HG03039 (cell line): ENCODE measurements around the gene BTG4.

ENCODE experiments used
- ATAC-seq: cut with Tn5 transposase; IDR thresholded peaks from one replicate; pipeline ENCODE4 v1.9.1; 2021; ENCODE audit warnings: mild to moderate bottlenecking, moderate library complexity; ENCODE audit not compliant: unreplicated experiment

Gene BTG4

DNA sequence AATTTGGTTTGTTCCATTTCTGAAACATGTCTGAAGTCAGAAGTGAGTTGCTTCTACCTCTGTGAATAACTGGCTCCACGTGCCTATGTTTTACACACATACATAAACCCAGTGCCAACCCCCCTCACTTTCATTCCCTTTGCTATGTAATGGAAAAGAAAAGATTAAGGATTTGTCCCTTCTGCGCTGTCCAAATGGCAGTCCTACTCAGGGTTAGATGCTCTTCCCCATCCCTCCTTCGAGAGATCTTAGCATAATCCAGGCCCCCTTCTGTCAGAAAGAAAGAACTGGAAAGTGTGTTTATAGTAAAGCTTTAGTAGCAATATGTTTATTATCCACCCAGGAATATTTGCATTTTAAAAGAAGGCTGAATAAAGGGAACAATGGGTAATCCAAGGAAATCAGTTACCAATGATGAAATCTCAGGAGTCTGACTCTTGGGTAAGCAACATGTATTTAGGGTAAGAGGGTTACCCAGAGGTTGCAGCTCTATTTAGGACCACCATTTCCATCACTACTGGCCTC lies 25.2 kb upstream of the BTG4 start:
- ATAC-seq: no peak

DNA sequence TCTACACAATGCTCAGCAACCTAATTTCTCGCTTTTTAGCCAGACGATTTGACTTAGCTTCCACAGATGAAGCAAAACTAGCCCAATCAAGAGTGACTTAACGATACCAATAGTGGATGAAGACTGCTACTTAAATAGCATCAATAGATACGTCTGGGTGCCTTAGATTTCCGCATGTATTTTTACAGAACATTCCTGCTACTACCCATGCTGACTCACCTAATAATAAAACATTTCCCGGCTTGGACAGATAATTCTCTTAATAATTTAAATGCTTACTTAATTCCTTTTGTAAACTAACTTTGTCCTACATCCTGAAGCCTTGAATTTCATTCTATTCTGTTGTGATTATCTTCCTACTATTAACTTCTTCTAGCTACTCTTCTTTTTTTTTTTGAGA lies 23.1 kb upstream of the BTG4 start:
- ATAC-seq: no peak

DNA sequence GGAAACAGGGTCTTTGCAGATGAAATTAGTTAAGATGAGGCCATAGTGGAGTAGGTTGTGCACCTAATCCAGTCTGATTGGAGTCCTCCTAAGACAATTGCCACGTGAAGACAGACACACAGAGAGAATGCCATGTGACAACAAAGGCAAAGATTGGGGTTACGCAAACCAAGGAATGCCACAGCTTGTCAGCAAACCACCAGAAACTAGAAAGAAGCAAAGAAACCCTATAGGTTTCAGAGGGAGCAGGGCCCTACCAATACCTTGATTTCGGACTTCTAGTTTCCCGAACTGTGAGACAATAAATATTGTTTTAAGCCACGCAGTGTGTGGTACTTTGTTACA lies 20.2 kb upstream of the BTG4 start:
- ATAC-seq: no peak

DNA sequence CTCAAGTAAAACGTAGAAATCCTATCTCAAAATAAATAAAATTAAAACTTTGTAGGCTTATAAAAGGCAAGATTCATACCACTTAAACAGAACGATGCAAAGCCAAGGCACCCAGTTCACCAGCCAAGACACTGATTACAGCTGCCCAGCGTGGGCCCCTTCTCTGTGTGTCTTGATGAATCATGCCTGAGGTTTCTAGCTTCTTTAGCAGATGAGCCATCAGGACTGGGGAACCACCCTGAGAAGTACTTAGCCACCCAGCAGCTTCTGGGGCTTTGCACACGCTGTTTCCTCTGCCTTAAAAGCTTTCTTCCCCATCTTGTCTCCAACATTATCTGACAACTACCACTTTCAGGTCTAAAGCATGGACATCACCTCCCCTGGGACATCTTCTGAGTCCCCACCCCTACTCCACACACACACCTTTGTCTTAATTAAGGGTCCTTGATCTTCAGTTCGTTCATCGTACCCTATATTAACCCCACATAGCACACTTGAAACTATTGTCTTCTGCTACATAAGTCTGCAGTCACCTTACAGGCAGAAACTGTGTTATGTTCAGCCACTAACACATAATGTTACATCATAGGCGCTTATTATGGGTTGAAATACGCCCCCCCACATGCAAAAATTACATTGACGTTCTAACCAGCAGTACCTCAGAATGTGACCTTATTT lies 19.6 kb upstream of the BTG4 start:
- peak; percentile 96 for ATAC-seq

DNA sequence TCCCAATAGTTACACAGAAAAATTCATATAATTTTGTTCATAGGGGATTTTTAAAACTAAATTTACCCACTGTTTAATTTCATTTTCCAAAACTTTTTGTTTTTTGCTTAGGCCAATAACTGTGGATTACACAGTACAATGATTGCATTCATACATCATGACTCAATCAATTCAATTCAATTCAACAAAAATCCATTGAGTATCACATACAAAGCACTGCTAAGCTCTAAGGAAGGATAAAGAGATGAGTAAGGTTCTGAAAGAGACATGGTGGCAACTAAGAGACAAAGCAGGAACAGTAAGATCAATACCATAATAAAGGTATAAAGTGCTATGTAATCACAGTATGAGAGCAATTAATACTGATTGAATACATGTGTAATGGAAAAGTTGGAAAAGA lies 18.9 kb upstream of the BTG4 start:
- ATAC-seq: no peak

DNA sequence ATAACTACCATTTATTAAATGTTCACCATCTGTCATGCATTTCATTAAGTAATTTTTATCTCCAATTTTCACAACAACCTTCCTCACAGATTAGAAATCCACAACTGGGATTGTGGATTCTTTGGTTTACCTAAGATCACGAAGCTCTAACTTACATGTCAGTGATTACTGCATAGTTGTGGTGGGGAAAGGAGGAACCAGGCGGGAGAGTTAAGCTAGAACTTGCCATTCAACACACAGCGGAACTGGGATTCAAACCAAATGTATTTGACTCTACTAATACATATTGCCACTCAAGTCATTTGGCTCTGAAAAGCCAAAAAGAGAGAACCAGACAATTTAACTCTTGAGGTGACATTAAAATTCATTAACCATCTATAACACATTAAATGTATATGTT lies 17.9 kb upstream of the BTG4 start:
- no peak for ATAC-seq

DNA sequence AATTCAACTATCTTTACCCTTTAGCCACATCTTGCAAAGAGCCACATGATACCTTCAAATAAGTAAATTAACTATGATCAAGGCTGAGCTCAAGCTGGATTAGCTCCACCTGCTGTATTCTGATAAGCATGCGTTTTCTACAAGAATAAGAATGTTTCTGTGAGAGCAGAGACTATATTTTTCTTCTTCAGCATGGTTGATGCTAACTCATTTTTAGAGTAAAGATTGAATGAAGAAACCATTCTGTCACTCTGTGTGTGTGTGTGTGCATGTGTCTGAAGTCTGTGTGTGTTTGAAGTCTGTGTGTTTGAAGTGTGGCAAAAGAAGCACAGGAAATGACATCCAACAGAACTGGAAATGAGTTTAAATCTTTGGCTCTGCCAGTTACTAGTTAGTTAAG lies 16.4 kb upstream of the BTG4 start:
- ATAC-seq: no peak

DNA sequence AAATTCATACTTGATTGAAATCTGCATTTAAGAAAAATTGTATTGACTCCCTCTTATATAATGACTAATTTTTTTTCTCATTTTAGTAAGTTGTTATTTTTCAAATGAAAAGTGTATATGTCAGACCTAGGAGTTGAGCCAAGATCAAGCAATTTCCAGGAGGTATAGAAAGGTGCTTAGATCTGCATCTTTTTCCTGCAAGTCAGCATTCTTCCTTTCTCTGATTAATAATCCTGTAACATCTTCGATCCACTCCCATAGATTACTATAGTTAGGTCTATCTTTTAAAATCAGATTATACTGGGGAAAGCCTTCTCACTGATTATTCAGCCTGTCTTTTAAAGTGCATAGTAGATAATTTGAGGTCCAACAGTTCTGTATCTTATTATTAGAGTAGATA lies 15.1 kb upstream of the BTG4 start:
- no peak for ATAC-seq

DNA sequence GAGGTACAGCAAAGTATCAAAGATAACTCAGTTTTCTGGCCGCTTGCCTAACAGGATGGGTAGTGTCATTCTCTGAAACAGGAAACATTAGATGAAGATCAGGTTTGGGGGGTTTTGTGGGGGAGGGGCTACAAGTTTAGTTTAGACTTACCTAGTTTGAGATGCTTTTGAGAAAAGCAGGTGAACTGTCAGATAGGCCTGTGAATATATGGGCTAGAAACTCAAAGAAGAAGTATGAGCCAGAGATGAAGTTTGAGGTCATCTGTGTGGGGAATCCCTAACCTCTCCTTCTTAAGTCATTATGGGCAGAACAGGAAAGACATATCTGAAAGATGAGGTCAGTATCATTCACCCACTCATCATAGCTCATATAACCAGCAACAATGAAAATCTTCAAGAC lies 14.3 kb upstream of the BTG4 start:
- ATAC-seq: no peak

DNA sequence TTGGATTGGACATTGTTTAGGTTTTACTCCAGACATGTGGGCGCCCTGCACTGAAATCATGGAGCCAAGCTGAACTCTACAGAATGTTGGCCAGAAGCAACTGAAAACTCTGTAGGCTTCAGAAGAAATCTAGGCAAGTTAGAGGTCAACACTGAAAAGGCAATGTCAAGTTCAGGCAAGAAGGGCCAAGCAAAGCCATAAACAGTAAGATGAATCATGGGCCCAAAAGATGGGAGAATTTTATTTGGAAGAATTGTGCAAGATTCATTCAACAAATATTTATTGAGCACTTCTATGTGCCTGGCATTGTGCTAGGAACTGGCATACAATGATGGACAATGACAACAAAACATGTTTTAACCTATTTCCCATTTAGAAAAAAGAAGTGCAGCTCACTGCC lies 13.3 kb upstream of the BTG4 start:
- ATAC-seq: no peak

DNA sequence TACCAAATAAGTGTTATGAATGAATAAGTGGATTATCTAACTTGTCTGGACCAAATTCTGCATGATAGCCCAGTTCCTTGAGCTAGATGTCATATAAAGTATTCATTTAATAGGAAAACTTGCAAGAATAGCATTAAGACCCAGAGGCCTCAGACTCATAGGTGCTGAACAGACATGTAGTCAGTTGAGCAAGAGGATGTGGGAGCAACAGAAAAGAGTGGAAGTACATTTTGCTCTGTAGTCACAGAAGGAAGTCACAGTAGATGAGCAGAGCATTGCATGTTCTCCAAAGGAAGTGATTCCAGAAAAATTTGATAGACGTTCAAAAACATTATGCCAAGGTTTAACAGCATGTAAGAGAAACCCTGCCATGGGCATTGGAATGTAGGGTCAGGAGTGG lies 11.9 kb upstream of the BTG4 start:
- no peak for ATAC-seq

DNA sequence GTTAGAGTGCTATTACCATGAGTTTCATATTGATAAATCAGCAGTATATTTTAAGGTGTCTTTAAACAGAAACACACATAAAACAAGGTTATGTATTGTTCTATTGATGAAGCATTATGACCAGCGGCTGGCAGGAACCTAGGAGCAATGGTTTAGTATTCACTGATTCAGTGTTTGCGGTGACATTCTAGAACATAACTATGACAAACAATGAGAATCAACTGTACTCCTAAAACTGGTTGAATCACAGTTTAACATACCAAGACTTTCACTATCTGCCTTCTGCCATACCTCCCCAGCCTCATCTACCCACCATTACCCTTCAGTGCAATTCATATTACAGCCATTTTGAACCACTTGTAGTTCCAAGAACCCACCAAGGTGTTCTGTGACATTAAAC lies 11.2 kb upstream of the BTG4 start:
- no peak for ATAC-seq

DNA sequence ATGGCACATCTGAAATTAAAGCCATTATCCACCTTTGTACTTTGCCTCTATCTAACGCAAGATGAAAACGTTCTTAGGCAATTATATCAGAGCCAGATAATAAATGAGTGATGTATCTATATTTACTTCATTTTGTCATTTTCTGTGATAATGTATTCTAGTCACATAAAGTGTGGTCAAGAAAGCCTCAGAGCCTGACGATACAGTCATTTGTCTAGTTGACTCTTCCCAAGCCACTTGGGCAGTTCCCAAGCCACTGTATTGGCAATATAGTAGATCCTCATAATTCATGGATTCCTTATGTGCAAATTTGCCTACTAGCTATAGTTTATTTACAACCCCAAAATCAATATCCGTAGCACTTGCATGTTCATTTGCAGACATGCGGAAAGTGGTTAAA lies 10.2 kb upstream of the BTG4 start:
- no peak for ATAC-seq

DNA sequence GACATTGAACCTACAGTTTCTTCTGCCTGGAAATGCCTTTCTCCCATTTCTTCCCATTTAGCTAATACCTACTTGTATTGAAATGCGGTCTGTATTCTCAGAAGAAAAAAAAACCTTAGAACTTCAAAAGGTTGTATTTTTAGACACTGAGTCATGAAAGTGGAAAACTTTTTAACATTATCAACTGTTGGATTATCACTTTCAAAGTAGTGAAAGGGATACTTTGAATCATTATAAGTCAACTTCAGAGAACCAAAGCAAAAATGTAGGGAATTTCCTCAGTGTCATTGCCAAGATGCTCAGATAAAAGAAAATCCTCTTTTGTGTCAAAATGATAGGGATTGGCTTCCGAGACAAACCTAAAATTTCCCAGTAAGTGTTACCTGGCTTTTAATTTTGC lies 8.9 kb upstream of the BTG4 start:
- ATAC-seq: no peak

DNA sequence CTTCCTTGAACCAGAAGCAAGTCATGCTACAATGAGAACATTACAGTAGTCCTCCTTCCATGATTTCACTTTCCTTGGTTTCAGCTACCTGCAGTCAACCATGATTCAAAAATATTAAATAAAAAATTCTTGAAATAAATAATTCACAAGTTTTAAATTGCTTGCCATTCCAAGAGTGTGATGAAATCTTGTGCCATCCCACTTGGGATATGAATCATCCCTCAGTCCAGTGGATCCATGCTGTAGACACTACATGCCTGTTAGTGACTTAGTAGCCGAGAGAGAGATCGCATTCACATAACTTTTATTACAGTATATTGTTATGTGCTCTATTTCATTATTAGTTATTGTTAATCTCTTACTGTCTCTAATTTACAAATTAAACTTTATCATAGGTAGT lies 8.4 kb upstream of the BTG4 start:
- no peak for ATAC-seq

DNA sequence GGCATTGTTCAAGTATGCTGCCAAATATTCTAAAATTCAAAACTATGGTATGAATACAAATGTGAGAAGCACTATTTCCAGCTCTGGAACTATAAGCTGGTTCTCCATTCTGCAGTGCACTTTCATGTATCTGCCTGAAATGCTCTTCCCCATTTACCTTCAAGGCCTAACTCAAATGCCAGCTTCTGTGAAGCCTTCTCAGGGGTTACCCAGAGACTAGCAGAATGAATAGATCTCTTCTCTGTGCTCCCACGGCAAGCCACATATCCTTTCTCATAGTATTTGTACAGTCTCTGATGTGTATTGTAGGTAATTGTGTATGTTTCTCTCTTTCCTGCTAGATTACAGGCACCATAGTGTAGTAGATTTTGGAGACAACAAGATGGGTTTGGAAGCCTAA lies 6.5 kb upstream of the BTG4 start:
- no peak for ATAC-seq

DNA sequence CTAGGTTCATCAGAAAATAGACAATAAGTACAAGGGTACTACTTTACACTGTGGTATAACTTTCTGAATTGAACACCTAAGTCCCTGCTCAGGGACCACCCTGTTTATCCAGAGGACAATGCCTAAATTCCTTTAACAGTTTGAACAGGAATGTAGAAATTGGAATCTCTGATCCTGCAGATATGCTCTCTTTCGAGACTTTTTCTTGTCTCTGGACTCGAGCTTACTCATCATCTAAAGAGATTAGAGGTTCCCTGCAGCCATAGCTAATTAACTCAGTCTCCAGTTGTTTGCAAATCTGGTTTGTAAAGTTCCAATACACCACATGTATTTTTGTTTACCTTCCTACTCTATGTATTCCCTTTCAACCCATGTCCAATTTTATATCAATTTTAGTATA lies 3.4 kb upstream of the BTG4 start:
- no peak for ATAC-seq

DNA sequence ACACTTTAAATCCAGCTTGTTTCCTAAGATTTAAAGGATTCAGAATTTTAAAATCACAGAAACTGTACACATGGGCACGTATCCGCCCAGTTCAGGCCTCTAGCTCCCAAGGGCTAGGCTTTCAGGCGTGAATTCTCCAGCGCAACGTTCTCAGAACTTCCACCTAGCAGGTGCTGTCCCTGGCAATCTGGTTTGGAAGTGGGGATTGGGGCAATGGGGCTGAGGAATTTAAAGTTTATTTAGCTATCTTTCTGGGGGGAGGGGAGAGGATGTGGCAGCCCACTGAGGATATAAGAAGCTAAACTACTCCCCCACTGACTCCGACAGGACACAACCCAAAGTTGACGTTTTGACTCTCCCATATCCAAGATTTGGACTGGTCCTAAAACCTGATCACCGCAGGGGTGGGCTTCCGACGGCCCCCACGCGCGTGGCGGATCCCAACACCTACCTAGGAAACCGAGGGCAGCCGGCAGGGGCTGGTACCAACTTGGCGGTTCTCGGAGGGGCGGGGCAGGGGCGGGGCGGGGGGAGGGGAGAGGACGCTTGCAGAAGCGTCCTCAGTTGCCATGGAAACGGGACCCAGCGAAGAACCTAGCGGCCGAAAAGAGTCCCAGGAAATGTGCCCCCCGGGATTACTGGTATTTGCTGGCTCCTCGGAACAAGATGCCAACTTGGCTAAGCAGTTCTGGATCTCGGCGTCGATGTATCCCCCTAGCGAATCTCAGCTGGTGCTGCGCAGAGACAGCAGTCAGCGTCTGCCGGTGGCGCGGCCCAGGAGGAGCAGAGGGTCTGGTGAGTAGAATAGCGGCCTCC lies 2.2 kb upstream of the BTG4 start, which contains the start of gene HOATZ:
Gene HOATZ (plus strand): TSS at position 563 of the 816 bp plus-strand sequence. CDS start 7 bp downstream, at position 570.
- ATAC-seq: no peak

DNA sequence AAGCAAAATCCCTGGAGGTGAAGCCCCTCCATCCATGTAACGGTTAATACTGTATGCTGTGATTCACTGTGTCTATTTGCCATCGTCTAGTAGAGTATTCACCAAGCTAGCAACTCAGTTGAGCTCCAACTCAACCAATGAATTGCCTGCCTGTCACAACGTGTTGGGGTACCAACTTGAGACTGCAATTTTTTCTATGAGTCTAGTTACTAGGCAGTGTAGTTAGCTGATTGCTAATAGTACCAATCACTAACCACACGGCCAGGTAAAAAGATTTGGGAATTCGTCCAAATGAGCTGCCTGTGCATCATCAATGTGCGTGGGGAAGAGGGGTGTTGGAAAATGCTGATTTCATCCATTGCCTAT lies 1.0 kb upstream of the BTG4 start:
- no peak for ATAC-seq

DNA sequence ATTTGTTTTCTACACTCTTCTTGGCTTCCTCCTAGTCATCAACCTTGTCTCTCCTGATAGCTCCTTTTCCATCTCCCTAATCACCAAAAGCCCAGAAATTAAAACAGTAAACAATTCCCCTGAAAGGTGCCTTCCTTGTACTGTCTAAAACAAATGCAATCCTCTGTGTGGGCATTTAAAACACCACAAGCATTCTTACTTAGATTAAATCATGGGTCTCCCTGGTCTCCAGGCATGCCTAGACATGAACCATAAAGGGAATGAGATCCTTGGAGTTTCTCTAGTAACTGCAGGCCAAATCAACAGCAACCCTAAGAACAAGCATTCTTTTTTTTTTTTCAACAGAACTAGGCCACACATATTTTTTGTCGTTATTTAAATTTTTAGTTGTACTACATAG lies 1.9 kb downstream of the BTG4 start:
- no peak for ATAC-seq

DNA sequence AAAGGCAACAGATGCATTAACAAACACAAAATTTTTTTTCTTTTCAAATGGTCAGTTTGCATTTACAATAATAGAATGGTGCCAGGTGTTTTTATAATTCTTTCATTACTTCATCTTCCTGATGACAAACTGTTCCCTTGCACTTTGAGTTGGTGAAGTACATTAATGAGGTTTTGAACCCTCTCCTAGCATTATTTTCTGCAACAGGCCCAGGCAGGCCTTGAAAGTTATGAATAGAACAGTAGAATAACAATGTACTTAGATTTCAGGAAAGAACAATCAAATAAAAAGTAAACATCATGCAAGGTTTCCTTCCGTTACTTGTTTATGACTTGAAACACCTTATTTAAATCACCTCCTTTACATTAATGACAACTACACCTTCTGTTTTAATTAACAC lies 9.6 kb downstream of the BTG4 start:
- ATAC-seq: no peak

DNA sequence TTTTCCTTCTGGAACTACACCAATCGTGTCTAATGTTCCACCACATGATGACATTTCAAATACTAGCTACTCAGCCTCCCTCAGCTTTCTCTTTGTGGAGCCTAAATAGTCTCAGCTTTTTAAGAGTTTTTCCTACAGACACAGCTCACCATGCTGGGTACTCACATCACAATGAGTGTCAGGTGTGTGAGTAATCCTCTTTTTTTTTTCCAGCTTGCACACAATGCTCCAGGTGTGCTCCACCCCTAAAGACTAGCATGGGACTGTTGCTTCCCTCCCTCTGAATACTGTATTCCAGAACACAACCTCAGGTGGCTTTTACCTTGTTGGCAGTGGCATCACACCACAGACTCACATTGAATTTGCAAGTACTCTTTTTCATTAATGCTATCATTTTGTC lies 11.7 kb downstream of the BTG4 start:
- ATAC-seq: no peak

DNA sequence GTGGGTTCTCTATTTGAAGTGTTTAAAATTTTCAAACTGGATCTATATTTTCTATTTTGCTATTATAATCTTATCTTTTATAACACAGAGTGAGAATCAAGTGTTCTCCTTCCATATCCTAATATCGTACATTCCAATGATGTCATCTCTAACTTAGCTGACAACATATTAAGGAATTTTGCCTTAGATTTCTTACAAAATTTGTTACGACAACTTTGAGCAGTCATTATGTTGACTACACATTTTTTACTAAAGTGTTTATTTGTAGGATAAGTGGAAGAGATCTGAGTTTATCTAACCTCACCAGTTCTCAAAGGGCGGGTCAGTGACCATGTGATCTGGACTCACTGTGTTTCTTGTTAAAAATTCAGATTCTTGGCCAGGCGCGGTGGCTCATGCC lies 12.7 kb downstream of the BTG4 start:
- no peak for ATAC-seq
